GM21528 (cell line): Measurements from ENCODE around the gene OR2F1.

Experiments used
- ATAC-seq: cut with Tn5 transposase; IDR thresholded peaks from one replicate; pipeline ENCODE4 v1.9.1; 2021; ENCODE audit warnings: mild to moderate bottlenecking, moderate library complexity; ENCODE audit not compliant: unreplicated experiment, low FRiP score

OR2F1 gene

DNA sequence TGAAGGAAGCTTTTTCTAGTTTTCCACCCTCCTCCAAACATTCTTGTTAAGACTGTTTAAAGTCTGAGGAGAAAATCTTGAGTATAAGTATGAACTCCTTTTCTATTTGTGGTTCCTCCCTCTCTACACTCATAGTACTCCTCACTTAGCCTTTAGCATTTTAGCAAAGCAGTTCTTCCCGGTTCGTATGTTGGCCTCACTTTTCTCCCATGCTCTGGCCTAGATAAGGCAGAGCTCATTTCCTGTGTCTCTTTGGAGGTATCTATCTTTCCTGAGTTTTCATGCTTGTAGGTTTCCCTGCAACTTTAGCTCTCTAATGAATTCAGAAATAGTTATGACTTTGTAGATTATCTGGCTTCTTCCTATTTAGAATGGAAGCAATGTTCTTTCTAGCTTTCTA, 5.9 kb upstream of the OR2F1 start:
- no peak for ATAC-seq

- no peak for ATAC-seq
Observed at GRCh38 chr7:143953421-143953820, 1.2 kb upstream of the OR2F1 start.

- no peak for ATAC-seq
Observed at GRCh38 chr7:143954135-143954534, 509 bp upstream of the OR2F1 start.

GRCh38 chr7:143958781-143959180, 4.1 kb downstream of the OR2F1 start:
- ATAC-seq = no peak

DNA sequence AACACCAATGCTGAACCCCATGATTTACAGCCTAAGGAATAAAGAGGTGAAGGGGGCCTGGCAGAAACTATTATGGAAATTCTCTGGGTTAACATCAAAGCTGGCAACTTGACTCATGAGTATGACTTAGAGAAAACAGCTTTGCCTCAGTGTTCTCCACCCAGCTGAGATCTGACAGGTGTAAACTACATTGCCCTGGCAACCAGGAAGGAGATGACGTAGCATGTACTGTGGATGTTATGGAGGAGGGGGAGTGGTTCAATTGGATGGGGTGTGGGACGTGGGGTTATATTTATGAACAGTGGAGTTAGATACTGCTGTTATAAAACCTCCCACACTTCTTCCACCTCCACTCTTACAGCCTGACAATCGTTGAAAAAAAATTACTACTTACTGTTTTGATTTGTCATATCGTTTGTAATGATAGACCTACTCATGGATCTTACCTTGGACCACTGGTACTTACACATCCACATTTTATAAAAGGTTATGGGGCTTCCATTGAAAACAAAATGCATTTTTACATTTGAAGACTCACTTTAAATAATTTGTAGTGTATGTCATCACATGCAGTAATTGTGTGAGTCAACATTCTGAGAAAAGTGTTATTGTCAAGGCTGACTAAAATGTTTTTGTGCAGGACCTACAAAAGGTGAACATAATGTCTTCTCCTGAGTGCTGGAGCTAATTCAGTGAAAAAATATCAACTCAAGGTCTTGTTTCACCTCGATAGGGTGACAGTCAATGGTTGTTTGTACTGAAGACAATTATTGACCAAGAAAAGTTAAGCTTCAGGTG, 6.4 kb downstream of the OR2F1 start:
- ATAC-seq = no peak

DNA sequence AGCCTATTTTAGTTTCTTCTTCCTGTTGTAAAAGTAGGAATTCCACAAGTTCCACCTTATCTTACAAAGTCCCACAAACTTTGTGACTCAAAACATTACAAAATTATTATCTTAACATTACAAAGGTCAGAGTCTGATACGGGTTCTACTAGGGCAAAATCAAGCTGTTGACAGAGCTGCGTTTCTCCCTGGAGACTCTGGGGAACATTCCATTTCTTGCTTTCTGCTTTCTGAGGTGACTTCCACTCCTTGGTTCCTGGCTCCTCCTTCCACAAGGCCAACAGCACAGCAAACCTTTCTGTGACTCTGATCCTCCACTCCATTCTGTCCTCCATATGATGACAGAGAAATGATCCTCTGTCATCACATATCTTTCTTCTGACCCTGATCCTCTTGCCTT, 10.6 kb downstream of the OR2F1 start:
- no peak for ATAC-seq

- no peak for ATAC-seq
Observed at GRCh38 chr7:143967398-143967797, 12.8 kb downstream of the OR2F1 start.

DNA sequence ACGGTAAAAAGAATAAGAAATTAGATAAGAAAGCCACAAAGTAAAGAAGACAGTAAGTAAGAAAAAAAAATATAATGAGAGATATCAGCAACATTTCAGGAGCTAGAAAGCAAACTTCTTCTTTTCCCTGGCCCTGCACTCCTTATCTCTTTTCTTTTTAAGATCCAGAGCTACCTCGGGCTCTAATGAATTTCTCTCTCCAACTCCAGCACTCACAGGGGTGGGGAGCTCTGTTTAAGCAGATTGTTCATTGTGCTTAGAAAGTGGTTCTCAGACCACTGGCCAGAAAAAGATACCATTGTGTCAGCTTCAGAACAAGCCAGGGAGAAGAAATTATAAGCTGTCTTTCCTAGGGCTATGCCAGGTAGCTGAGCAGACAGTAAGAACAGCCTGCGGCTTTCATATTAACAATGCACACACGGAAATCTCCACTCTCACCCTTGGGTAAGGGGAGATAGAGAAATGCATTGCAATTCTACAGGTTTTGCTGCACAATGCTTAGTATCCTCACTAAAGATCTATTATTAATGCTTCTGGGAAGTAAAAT, 19.3 kb downstream of the OR2F1 start:
- no peak for ATAC-seq

GRCh38 chr7:143974459-143974858, 19.8 kb downstream of the OR2F1 start:
- ATAC-seq = no peak

- ATAC-seq = no peak
Observed at GRCh38 chr7:143975617-143976016, 21.0 kb downstream of the OR2F1 start.

DNA sequence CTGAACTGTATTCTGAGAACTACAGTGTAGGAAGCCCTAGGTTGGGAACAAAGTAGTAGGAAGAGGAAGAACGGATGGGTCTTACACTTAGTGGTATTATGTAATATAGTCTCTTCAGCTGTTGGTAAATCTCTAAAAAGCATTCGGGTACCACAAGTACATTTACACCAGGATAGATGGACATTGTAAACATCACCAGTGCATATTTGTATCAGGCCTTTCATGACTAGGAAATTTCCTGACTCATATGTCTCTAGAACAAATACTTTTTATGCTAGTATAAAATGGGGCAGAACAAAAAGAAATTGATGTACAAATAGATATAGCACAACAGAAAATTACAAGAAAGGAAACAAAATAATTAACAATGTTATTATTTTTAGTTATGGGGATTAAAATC, 23.9 kb downstream of the OR2F1 start:
- no peak for ATAC-seq

DNA sequence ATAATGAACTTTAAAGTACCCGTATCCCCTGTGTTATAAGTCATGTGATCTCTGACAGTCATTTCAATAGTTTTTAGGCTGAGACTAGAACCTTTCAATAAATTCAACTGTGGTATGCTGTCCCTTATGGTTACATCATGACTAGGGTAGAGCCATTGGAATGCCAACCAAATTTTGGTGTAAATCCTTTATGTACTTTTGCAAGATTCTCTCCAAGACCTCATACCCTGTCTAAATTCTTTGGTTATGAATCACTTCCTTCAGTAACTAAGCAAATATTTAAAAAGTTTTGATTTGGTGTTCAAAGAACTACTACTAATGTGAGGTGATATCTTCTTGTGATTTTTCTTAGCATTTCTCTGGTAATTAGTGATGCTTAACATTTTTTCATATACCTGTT, 24.7 kb downstream of the OR2F1 start:
- no peak for ATAC-seq

DNA sequence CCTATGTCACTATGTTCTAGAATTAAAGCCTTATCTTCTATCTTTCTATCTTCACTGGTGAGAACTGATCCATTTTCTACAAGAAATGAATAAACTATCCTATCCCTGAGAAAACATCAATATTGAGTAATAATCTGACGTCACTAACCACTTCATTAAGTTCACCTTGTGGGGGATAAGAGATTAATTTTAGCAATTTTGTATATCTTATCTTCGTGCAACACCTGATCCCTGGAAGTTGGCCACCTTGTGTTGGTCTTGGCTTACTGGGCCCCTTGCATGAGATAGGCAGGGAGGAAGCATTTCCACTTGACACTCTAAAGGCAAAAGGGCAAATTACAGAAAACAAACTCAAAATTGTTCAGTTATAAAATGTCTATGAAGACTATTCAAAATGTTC, 25.4 kb downstream of the OR2F1 start:
- no peak for ATAC-seq

- no peak for ATAC-seq
Observed at GRCh38 chr7:143980746-143981510, 26.3 kb downstream of the OR2F1 start.

GRCh38 chr7:143983960-143984359, 29.3 kb downstream of the OR2F1 start:
- no peak for ATAC-seq

DNA sequence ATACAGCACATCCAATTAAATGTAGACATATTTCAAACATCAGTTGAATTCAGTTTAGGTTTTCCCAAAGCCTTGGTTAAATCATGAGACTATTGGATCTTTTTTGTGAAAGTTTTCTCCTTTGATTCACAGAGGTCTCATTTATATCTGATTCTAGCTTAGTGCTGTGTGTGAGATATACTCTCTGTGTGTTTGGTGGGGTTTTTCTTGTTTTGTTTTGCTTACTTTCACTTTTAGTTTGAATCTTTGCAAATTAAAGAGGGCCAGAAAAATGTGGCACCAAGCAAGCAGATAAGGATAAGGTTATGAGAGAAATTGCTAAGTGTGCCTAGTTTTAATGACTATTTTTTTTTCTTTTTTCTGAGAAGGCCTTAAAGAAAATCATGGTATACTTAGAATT, 32.9 kb downstream of the OR2F1 start:
- ATAC-seq = no peak

GRCh38 chr7:143988976-143989745, 34.5 kb downstream of the OR2F1 start:
- no peak for ATAC-seq

DNA sequence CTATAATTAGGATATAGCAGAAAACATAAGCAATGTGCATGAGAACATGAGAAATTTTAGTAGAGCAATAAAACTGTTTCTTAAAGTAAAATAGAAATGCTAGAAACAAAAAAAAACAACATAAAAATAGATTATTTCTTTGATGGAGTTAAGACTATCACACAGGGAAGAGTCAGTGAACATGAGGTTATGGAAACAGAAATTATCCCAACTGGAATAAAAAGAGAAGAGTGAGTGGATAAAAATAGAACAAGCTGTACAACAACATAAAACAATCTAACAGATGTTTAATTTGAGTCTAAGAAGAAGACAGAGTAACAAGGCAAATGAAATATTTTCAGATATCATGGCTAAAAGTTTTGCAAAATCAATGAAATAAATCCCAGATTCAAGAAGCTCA, 38.0 kb downstream of the OR2F1 start:
- ATAC-seq = no peak

- no peak for ATAC-seq
Observed at GRCh38 chr7:143993924-143994323, 39.3 kb downstream of the OR2F1 start.

- no peak for ATAC-seq
Observed at GRCh38 chr7:144000020-144000419, 45.4 kb downstream of the OR2F1 start, which contains the start of gene OR6B1. Gene OR6B1 (plus strand): TSS chr7:144000320. CDS start chr7:144003997, 3,677 bp downstream.

DNA sequence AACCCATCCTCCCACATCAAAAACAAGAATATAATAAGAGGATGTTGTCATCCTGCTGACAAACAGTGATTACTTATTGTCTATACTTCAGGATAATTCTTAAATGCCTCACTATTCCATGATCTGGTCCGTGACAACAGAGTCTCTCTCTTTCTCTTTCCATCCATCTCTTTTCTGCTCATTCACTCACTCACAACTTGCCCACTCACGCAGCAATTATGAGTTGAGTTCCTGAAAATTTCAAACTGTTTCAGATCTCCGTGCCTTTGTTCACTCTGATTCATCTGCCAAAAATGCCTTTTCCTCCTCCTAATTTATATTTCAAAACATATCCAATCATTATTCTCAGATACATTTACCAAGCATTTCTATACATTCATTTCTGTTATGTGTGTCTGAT, 46.9 kb downstream of the OR2F1 start:
- no peak for ATAC-seq
